H1 (cell line): ENCODE results near the gene SCN8A. TPM values are rescaled to one million over a fixed set of nuclear protein-coding genes. Genes with fewer than 3 reads are reported as not detected.

Experiments used
- CTCF ChIA-PET: fragments of 300-600 bp; sonication (Branson Sonifier 250); formaldehyde crosslinking; loops from one replicate; lab custom pipeline; 2021; ENCODE audit not compliant: partially characterized antibody; lab: Charles Lee
- POLR2A ChIA-PET: fragments of 300-600 bp; sonication (Branson Sonifier 250); formaldehyde crosslinking; loops from one replicate; lab custom pipeline; 2021; ENCODE audit warnings: inconsistent platforms; ENCODE audit not compliant: partially characterized antibody; lab: Charles Lee
- DNase-seq, 2 experiments: peaks; one replicate each; pipeline versions ENCODE4 v3.0.0 to v3.0.0-alpha.2; 2010 to 2022; ENCODE audit warnings: low spot score in 2 of 2, low read depth in 1 of 2, mixed read lengths in 1 of 2
- FAIRE-seq: peaks from 2 replicates; lab custom pipeline; 2011; peaks lifted over from hg19 to GRCh38; lab: Jason Lieb, UNC
- H2AFZ ChIP-seq: 2 replicates; pipeline ENCODE4 v1.8.1; 2012; ENCODE audit warnings: low read length, inconsistent platforms
- H2AK5ac ChIP-seq: 2 replicates; pipeline ENCODE4 v1.6.1; 2013; ENCODE audit warnings: low read depth, low read length
- H2BK120ac ChIP-seq: replicated peaks from 2 replicates; pipeline ENCODE3; 2013; ENCODE audit warnings: low read depth, low read length, inconsistent platforms
- H2BK12ac ChIP-seq: 2 replicates; pipeline ENCODE4 v1.6.1; 2013; ENCODE audit warnings: low read depth, low read length
- H2BK15ac ChIP-seq: 2 replicates; pipeline ENCODE4 v1.6.1; 2013; ENCODE audit warnings: low read length
- H2BK20ac ChIP-seq: 2 replicates; pipeline ENCODE4 v1.6.1; 2013; ENCODE audit warnings: low read length
- H2BK5ac ChIP-seq: 2 replicates; pipeline ENCODE4 v1.6.1; 2013; ENCODE audit warnings: low read depth, low read length
- H3K14ac ChIP-seq: 2 replicates; pipeline ENCODE4 v1.6.1; 2013; ENCODE audit warnings: inconsistent platforms; ENCODE audit not compliant: insufficient read length
- H3K18ac ChIP-seq: 2 replicates; pipeline ENCODE4 v1.6.1; 2013; ENCODE audit warnings: low read length; ENCODE audit errors: extremely low read depth
- H3K23ac ChIP-seq: 2 replicates; pipeline ENCODE4 v1.6.1; 2013; ENCODE audit warnings: inconsistent platforms; ENCODE audit not compliant: insufficient read length
- H3K23me2 ChIP-seq: 2 replicates; pipeline ENCODE4 v1.6.1; 2013; ENCODE audit warnings: low read depth, low read length
- H3K27ac ChIP-seq: 2 replicates; pipeline ENCODE4 v1.6.1; 2011; ENCODE audit warnings: low read depth, low read length, inconsistent platforms
- H3K27me3 ChIP-seq, 4 experiments: replicated peaks in 1 of 4; 1 replicate in 1 of 4; 2 replicates in 3 of 4; pipeline versions ENCODE4 v1.6.1 to v1.8.1; 2011 to 2013; ENCODE audit warnings: low read length in 3 of 4, mild to moderate bottlenecking in 3 of 4, inconsistent platforms in 2 of 4, mixed read lengths in 2 of 4, moderate library complexity in 1 of 4; ENCODE audit not compliant: control insufficient read depth in 3 of 4, insufficient read depth in 3 of 4; ENCODE audit errors: extremely low read depth in 1 of 4
- H3K36me3 ChIP-seq, 4 experiments: 2 replicates each; pipeline versions ENCODE4 v1.6.1 to v1.8.1; 2011 to 2013; ENCODE audit warnings: mild to moderate bottlenecking in 4 of 4, low read length in 3 of 4, moderate library complexity in 2 of 4, control low read depth in 1 of 4, inconsistent platforms in 1 of 4; ENCODE audit not compliant: insufficient read depth in 4 of 4, control insufficient read depth in 2 of 4
- H3K4ac ChIP-seq: replicated peaks from 2 replicates; pipeline ENCODE3; 2013; ENCODE audit warnings: low read length, low read depth, mixed read lengths, inconsistent platforms; ENCODE audit not compliant: insufficient read length
- H3K4me1 ChIP-seq, 4 experiments: replicated peaks in 1 of 4; 1 replicate in 1 of 4; 2 replicates in 3 of 4; pipeline versions ENCODE4 v1.6.1 to v1.8.1; 2011 to 2013; ENCODE audit warnings: low read length in 3 of 4, inconsistent platforms in 2 of 4, mixed read lengths in 1 of 4; ENCODE audit not compliant: insufficient read depth in 4 of 4, control insufficient read depth in 3 of 4
- H3K4me2 ChIP-seq, 2 experiments: 2 replicates each; pipeline versions ENCODE4 v1.6.1 to v1.8.1; 2011 to 2013; ENCODE audit warnings: low read depth in 2 of 2, low read length in 2 of 2, control low read depth in 1 of 2, inconsistent platforms in 1 of 2, mild to moderate bottlenecking in 1 of 2; ENCODE audit not compliant: insufficient read depth in 1 of 2
- H3K4me3 ChIP-seq, 4 experiments: fragments of 200-600, 300-600 bp in 1 of 4; sonication (generic), shearing (Covaris generic), sonication (Bioruptor Twin) in 1 of 4; 2 replicates each; pipeline versions ENCODE4 v1.5.1 to v1.8.1; 2011 to 2016; ENCODE audit warnings: low read length in 4 of 4, low read depth in 3 of 4, control low read depth in 2 of 4, inconsistent platforms in 2 of 4, mild to moderate bottlenecking in 2 of 4, mixed read lengths in 1 of 4, moderate library complexity in 1 of 4; ENCODE audit not compliant: insufficient read depth in 2 of 4; ENCODE audit errors: extremely low read depth in 1 of 4
- H3K56ac ChIP-seq: replicated peaks from 2 replicates; pipeline ENCODE3; 2013; ENCODE audit warnings: low read depth, mild to moderate bottlenecking, mixed read lengths, low read length, inconsistent platforms; ENCODE audit not compliant: insufficient read length
- H3K79me1 ChIP-seq: 2 replicates; pipeline ENCODE4 v1.6.1; 2013; ENCODE audit warnings: low read depth, low read length, control low read depth
- H3K79me2 ChIP-seq, 2 experiments: 2 replicates each; pipeline versions ENCODE4 v1.6.1 to v1.8.1; 2012 to 2013; ENCODE audit warnings: low read length in 2 of 2, mild to moderate bottlenecking in 2 of 2, inconsistent platforms in 1 of 2; ENCODE audit not compliant: insufficient read depth in 2 of 2, control insufficient read depth in 1 of 2
- H3K9ac ChIP-seq, 4 experiments: replicated peaks in 1 of 4; 1 replicate in 1 of 4; 2 replicates in 3 of 4; pipeline versions ENCODE4 v1.6.1 to v1.8.1; 2011 to 2013; ENCODE audit warnings: low read depth in 3 of 4, low read length in 3 of 4, control low read depth in 2 of 4, mild to moderate bottlenecking in 2 of 4, moderate library complexity in 2 of 4, inconsistent platforms in 1 of 4; ENCODE audit errors: extremely low read depth in 1 of 4
- H3K9me3 ChIP-seq, 2 experiments: 2 replicates each; pipeline versions ENCODE4 v1.6.1 to v1.8.1; 2012 to 2013; ENCODE audit warnings: mild to moderate bottlenecking in 2 of 2, moderate library complexity in 2 of 2, control low read depth in 1 of 2, inconsistent platforms in 1 of 2, low read depth in 1 of 2, low read length in 1 of 2, mixed read lengths in 1 of 2; ENCODE audit not compliant: insufficient read depth in 2 of 2
- H4K20me1 ChIP-seq, 2 experiments: replicated peaks in 1 of 2; 2 replicates each; pipeline versions ENCODE3 to v1.8.1; 2011 to 2013; ENCODE audit warnings: inconsistent platforms in 2 of 2, low read length in 2 of 2, mild to moderate bottlenecking in 1 of 2; ENCODE audit not compliant: insufficient read depth in 2 of 2, control insufficient read depth in 1 of 2
- H4K5ac ChIP-seq: 2 replicates; pipeline ENCODE4 v1.6.1; 2013; ENCODE audit warnings: low read length, low read depth, mixed read lengths, inconsistent platforms; ENCODE audit not compliant: insufficient read length
- H4K8ac ChIP-seq: 2 replicates; pipeline ENCODE4 v1.8.0; 2013; ENCODE audit warnings: mild to moderate bottlenecking, moderate library complexity, low read length, inconsistent platforms; ENCODE audit not compliant: insufficient read depth; ENCODE audit errors: extremely low read depth
- H4K91ac ChIP-seq: replicated peaks from 2 replicates; pipeline ENCODE3; 2013; ENCODE audit warnings: low read length, mixed read lengths, inconsistent platforms; ENCODE audit not compliant: insufficient read length
- CEBPB ChIP-seq: IDR thresholded peaks from 2 replicates; pipeline ENCODE4 v1.6.1; 2012; ENCODE audit warnings: low read depth, low read length
- GTF2F1 ChIP-seq: IDR thresholded peaks from 2 replicates; pipeline ENCODE4 v1.6.1; 2012; ENCODE audit warnings: low read depth, low read length, improper control_type of control experiment, borderline replicate concordance
- WGBS, 2 experiments: shearing (Covaris generic) in 1 of 2; methylation state at CpG; one replicate each; pipeline versions ENCODE4 v1.1.6 to v1.1.7; 2013 to 2015; ENCODE audit warnings: low lambda C conversion rate in 2 of 2, mixed read lengths in 2 of 2, inconsistent platforms in 1 of 2, low coverage in 1 of 2, missing lambda C conversion rate in 1 of 2; ENCODE audit not compliant: insufficient replicate concordance in 2 of 2, insufficient coverage in 1 of 2, insufficient read length in 1 of 2; ENCODE audit errors: extremely low coverage in 1 of 2, missing lambda C conversion rate in 1 of 2; 5-methylcytosine and 5-hydroxymethylcytosine counted together
- polyA plus RNA-seq, 7 experiments: library from polyadenylated mRNA; depleted of rRNA in 3 of 7; stranded (reverse) in 5 of 7; unstranded in 2 of 7; fragments of >200 nt in 5 of 7; fragments of 200-250 nt in 2 of 7; gene quantifications; 1 replicate in 5 of 7; 2 replicates in 1 of 7; 4 replicates in 1 of 7; pipeline versions ENCODE4 v1.2.1 to v1.2.3, GENCODE V29; 2011 to 2013; ENCODE audit warnings: missing spikeins in 2 of 7, mixed read lengths in 2 of 7
- total RNA-seq: library from RNA; stranded (reverse); fragmentation: NEBNext Ultra II Directional; extraction: Animal tissue kit (Norgen Biotek cat#: 25700); gene quantifications from 2 replicates; pipeline ENCODE4 v1.2.1, GENCODE V29; 2021

The SCN8A gene
- total and polyA plus RNA-seq, 2 of the 8 experiments (the other 6 are each of a cell fraction or from before 2014, with no cell fraction given) = 6.3 to 10.7 TPM

- Histone ChIP-seq H2BK5ac (no peak overlapping the region), H3K56ac (no peak overlapping the region), H3K4me3 (no peak overlapping the region), H3K4me2 (no peak overlapping the region), H3K36me3 (peaks cover 0 to 7% (median 1%) of the 10 kb centered on the region in 4 experiments; a peak in 3 of 8 replicates), H3K79me2 (0 out of 4 replicates have a peak, but pooled peaks cover 0 to 13% of the 10 kb centered on the region in 2 experiments), H2AFZ (no peak overlapping the region), H3K9ac (no peak overlapping the region), H3K9me3 (no peaks in the 10 kb centered on the region), H2BK120ac (no peak overlapping the region), H3K4ac (no peak overlapping the region), H3K4me1 (peaks cover 0 to 10% (median 6%) of the 10 kb centered on the region in 4 experiments; a peak in 4 of 7 replicates), H3K14ac (no peak overlapping the region), H2BK15ac (no peak overlapping the region), H2BK12ac (no peak overlapping the region), H3K79me1 (no peaks in the 10 kb centered on the region; the same call in 1 of the 2 replicates), H3K23me2 (no peaks in the 10 kb centered on the region), H4K8ac (no peak overlapping the region), H2BK20ac (no peak overlapping the region), H4K5ac (no peak overlapping the region), H4K91ac (no peak overlapping the region), H3K27ac (no peak overlapping the region), H3K18ac (no peak overlapping the region), H3K27me3 (peaks cover 0 to 1% (median 0%) of the 10 kb centered on the region in 4 experiments; a peak in 1 of 7 replicates), H2AK5ac (no peak overlapping the region)
- ChIA-PET CTCF (interaction anchor here (0.7 kb wide), 1 partner anchor 444 kb away, joined by 3 read pairs; the partner anchor contains the start of gene POU6F1), POLR2A (interaction anchor here (1.3 kb wide), 1 partner anchor 9 kb away, joined by 3 read pairs; no protein-coding TSS in a partner anchor)
- DNase-seq (no peak), FAIRE-seq (no peak)
- WGBS, 2 experiments = 75% methylated on average over 4 of the region's 4 CpGs; no CpG with 5 or more reads in 1 of the 2 experiments
- TF ChIP-seq GTF2F1 = no peak
- TF ChIP-seq CEBPB = peak; percentile 63
- TF ChIP-seq, all 59 proteins: peak for 1
- peaks cover 0 to 2% of the 10 kb centered on the region in 2 experiments for H4K20me1 ChIP-seq
- no peak overlapping the region for H3K23ac ChIP-seq
These were observed 70.8 kb downstream of the SCN8A start for GRCh38 chr12:51661836-51662235.
